K562 (cell line): ENCODE results near the gene EXD2. TPM values are rescaled to one million over a fixed set of nuclear protein-coding genes. Genes with fewer than 3 reads are reported as not detected.

Experiments
- ATAC-seq: fragments of 200-7000 bp; cut with Tn5 transposase; 3 replicates; pipeline ENCODE4 v1.9.1; 2020; ENCODE audit warnings: moderate library complexity
- BruUV-seq: library from RNA; stranded (reverse); fragments of 400-500 nt; replicated peaks from 2 replicates; lab custom pipeline; 2021; lab: Mats Ljungman, UMichigan
- CTCF ChIA-PET: fragments of 300-600 bp; formaldehyde crosslinking; extraction: SDS; loops from one replicate; lab custom pipeline; 2021; ENCODE audit warnings: low intra/inter-chr PET ratio; lab: Yijun Ruan, JAX
- POLR2A ChIA-PET: fragments of 300-600, 350-650 bp; sonication (Branson Sonifier 250); formaldehyde crosslinking; extraction: SDS; loops from one replicate; lab custom pipeline; 2021; ENCODE audit warnings: antibody characterized with exemption, inconsistent platforms; lab: Yijun Ruan, JAX
- DNase-seq, 4 experiments: peaks; one replicate each; pipeline versions ENCODE4 v3.0.0 to v3.0.0-alpha.2; 2011 to 2018; ENCODE audit warnings: low spot score in 3 of 4, mixed read lengths in 3 of 4; ENCODE audit errors: extremely low read depth in 1 of 4
- FAIRE-seq: peaks from 2 replicates; lab custom pipeline; 2011; peaks lifted over from hg19 to GRCh38; lab: Jason Lieb, UNC
- H2AFZ ChIP-seq: 2 replicates; pipeline ENCODE4 v1.6.0; 2011; ENCODE audit warnings: low read depth, low read length, control low read depth, inconsistent platforms
- H3K27ac ChIP-seq: fragments of 200-600 bp; 3 replicates; pipeline ENCODE4 v1.8.0; 2011; ENCODE audit warnings: low read depth, mild to moderate bottlenecking, control low read depth, inconsistent platforms, low read length, moderate library complexity, mixed read lengths; ENCODE audit errors: extremely low read depth
- H3K27me3 ChIP-seq, 2 experiments: fragments of 300-600 bp in 1 of 2; 2 replicates in 1 of 2; 3 replicates in 1 of 2; pipeline versions ENCODE4 v1.6.0 to v1.8.0; 2011; ENCODE audit warnings: inconsistent platforms in 2 of 2, low read length in 2 of 2, mild to moderate bottlenecking in 1 of 2, mixed read lengths in 1 of 2, moderate library complexity in 1 of 2; ENCODE audit not compliant: control insufficient read depth in 2 of 2, insufficient read depth in 2 of 2
- H3K36me3 ChIP-seq: fragments of 300-600 bp; 3 replicates; pipeline ENCODE4 v1.8.0; 2011; ENCODE audit warnings: mild to moderate bottlenecking, low read length, inconsistent platforms; ENCODE audit not compliant: control insufficient read depth, insufficient read depth
- H3K4me1 ChIP-seq, 2 experiments: fragments of 200-600 bp in 1 of 2; replicated peaks in 1 of 2; 2 replicates in 1 of 2; 3 replicates in 1 of 2; pipeline versions ENCODE4 v1.5.1 to v1.8.0; 2011; ENCODE audit warnings: inconsistent platforms in 2 of 2, low read length in 2 of 2, mild to moderate bottlenecking in 1 of 2, mixed read lengths in 1 of 2, moderate library complexity in 1 of 2; ENCODE audit not compliant: control insufficient read depth in 2 of 2, insufficient read depth in 2 of 2
- H3K4me2 ChIP-seq: 2 replicates; pipeline ENCODE4 v1.6.1; 2011; ENCODE audit warnings: low read length, control low read depth, inconsistent platforms, mixed read lengths; ENCODE audit not compliant: insufficient read depth
- H3K4me3 ChIP-seq: fragments of 200-600 bp; sonication (generic), shearing (Covaris generic); 2 replicates; pipeline ENCODE4 v1.5.1; 2016; ENCODE audit warnings: control low read depth, inconsistent platforms
- H3K79me2 ChIP-seq: fragments of 200-600 bp; 3 replicates; pipeline ENCODE4 v1.8.0; 2011; ENCODE audit warnings: low read length, inconsistent platforms; ENCODE audit not compliant: control insufficient read depth, insufficient read depth
- H3K9ac ChIP-seq, 2 experiments: 2 replicates each; pipeline versions ENCODE4 v1.6.0 to v1.6.1; 2011; ENCODE audit warnings: low read depth in 2 of 2, low read length in 2 of 2, control low read depth in 1 of 2, inconsistent platforms in 1 of 2, mild to moderate bottlenecking in 1 of 2, mixed read lengths in 1 of 2; ENCODE audit not compliant: insufficient read depth in 1 of 2
- H3K9me1 ChIP-seq: one replicate; pipeline ENCODE4 v1.6.0; 2011; ENCODE audit warnings: inconsistent platforms, mild to moderate bottlenecking, low read length, moderate library complexity; ENCODE audit not compliant: control insufficient read depth, insufficient read depth
- H3K9me3 ChIP-seq: replicated peaks from 2 replicates; pipeline ENCODE4 v1.5.1; 2011; ENCODE audit warnings: low read depth, low read length, inconsistent platforms; ENCODE audit not compliant: control insufficient read depth, insufficient read depth
- H4K20me1 ChIP-seq: replicated peaks from 2 replicates; pipeline ENCODE4 v1.6.1; 2011; ENCODE audit warnings: low read length, inconsistent platforms, mixed read lengths; ENCODE audit not compliant: control insufficient read depth, insufficient read depth
- HDAC3 ChIP-seq: fragments of 450-650 bp; IDR thresholded peaks from 2 replicates; pipeline ENCODE4 v1.6.1; 2018; ENCODE audit warnings: borderline replicate concordance, mild to moderate bottlenecking, moderate library complexity; ENCODE audit not compliant: partially characterized antibody
- NFYB ChIP-seq: IDR thresholded peaks from 2 replicates; pipeline ENCODE4 v1.6.1; 2011; ENCODE audit warnings: mild to moderate bottlenecking, moderate library complexity; ENCODE audit not compliant: insufficient read length; ENCODE audit errors: extremely low read depth
- PHB2 ChIP-seq: fragments of 450-650 bp; IDR thresholded peaks from 2 replicates; pipeline ENCODE4 v1.6.1; 2017; ENCODE audit warnings: low read depth
- SMARCA4 ChIP-seq: fragments of 450-650 bp; IDR thresholded peaks from 2 replicates; pipeline ENCODE4 v1.6.1; 2016
- WGBS: fragments of 100-300 bp; shearing (Covaris generic); methylation state at CpG from one replicate; pipeline ENCODE4 v1.1.6; 2016; ENCODE audit warnings: low coverage, mixed read lengths; ENCODE audit not compliant: insufficient coverage; ENCODE audit errors: missing lambda C conversion rate; 5-methylcytosine and 5-hydroxymethylcytosine counted together
- in situ Hi-C: fragments of 300-500 bp; cut with MboI; formaldehyde crosslinking; loops from 4 replicates; pipeline ENCODE4 v1.15.0; 2018; ENCODE audit warnings: inconsistent platforms, mixed read lengths
- intact Hi-C: fragments of 100-400 bp; cut with micrococcal nuclease; formaldehyde crosslinking; loops from 2 replicates; pipeline ENCODE4 v1.14.2; 2022
- polyA plus RNA-seq, 8 experiments: library from polyadenylated mRNA; depleted of rRNA in 4 of 8; stranded (reverse) in 5 of 8; unstranded in 3 of 8; fragments of >200 nt; fragmentation: Nextera tagmentation in 2 of 8; fragmentation: Illumina TruSeq in 1 of 8; extraction: Ambion mirVana in 2 of 8; extraction: Trizol in 1 of 8; gene quantifications; 2 replicates each; pipeline versions ENCODE4 v1.2.1 to v1.2.3, GENCODE V29; 2011 to 2014; ENCODE audit warnings: inconsistent platforms in 1 of 8, missing spikeins in 1 of 8
- total RNA-seq, 7 experiments: library from RNA; depleted of rRNA in 6 of 7; stranded (reverse); fragments of >200 nt in 6 of 7; fragmentation: Illumina TruSeq in 2 of 7; extraction: Trizol in 2 of 7; gene quantifications; 2 replicates each; pipeline versions ENCODE4 v1.2.1 to v1.2.3, GENCODE V29; 2011 to 2021; ENCODE audit warnings: low replicate concordance in 1 of 7
- TF ChIP-seq, protein P1 (sequence below): sonication (generic); formaldehyde crosslinking; IDR thresholded peaks from 2 replicates; pipeline ENCODE4 v1.8.1; 2023; ENCODE audit warnings: missing genetic modification reagents, mild to moderate bottlenecking, borderline replicate concordance

EXD2 gene
- total and polyA plus RNA-seq, 9 of the 15 experiments (the other 6 are each of a cell fraction or from before 2014, with no cell fraction given): 1.6 to 7.5 (median 3.7) TPM

DNA sequence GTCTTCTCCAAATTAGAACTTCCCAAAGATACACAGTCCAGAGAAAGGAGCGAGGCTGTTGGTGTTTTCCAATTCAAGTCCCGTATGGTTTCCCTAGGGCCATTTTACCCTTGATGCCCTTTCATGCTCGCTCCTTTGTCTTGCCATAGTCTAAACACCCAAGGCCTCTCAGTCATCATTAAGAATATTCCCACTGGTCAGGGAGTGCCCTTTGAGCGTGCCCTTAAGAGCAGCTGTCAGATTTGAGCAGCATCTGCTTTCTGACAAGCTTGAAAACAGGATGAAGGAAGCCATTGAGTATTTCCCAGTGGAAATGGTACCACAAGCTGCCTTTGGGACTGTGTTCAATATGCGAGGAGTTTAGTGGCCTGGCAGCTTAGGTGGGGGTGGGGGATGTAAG is 58.3 kb downstream of the EXD2 start:
- H3K4me2 ChIP-seq: no peak overlapping the region
- H4K20me1 ChIP-seq: no peaks in the 10 kb centered on the region; the same call in 1 of the 2 replicates
- in situ Hi-C loops: loop anchor here (25.0 kb wide), 1 partner anchor 213 kb away; no protein-coding TSS in a partner anchor
- H3K27ac ChIP-seq: no peak overlapping the region
- intact Hi-C loops: loop anchor here (10.0 kb wide), 1 partner anchor 325 kb away; the partner anchor contains the start of gene CCDC177
- H3K9me3 ChIP-seq: no peaks in the 10 kb centered on the region
- WGBS: 4% methylated on average over 5 of the region's 5 CpGs
- H3K9me1 ChIP-seq: no peaks in the 10 kb centered on the region
- ATAC-seq (no peak), DNase-seq (no peak)
- POLR2A ChIA-PET: no interaction called here
- no peaks in the 10 kb centered on the region for H3K79me2 ChIP-seq
- CTCF ChIA-PET: no interaction called here
- H3K36me3 ChIP-seq: no peaks in the 10 kb centered on the region
- H3K4me3 ChIP-seq: no peak overlapping the region
- H2AFZ ChIP-seq: no peak overlapping the region
- H3K4me1 ChIP-seq: no peaks in the 10 kb centered on the region
- no TSS peak for BruUV-seq
- H3K27me3 ChIP-seq: peaks cover 5 to 30% of the 10 kb centered on the region in 2 experiments; a peak in 3 of 5 replicates
- TF ChIP-seq, protein P1, sequence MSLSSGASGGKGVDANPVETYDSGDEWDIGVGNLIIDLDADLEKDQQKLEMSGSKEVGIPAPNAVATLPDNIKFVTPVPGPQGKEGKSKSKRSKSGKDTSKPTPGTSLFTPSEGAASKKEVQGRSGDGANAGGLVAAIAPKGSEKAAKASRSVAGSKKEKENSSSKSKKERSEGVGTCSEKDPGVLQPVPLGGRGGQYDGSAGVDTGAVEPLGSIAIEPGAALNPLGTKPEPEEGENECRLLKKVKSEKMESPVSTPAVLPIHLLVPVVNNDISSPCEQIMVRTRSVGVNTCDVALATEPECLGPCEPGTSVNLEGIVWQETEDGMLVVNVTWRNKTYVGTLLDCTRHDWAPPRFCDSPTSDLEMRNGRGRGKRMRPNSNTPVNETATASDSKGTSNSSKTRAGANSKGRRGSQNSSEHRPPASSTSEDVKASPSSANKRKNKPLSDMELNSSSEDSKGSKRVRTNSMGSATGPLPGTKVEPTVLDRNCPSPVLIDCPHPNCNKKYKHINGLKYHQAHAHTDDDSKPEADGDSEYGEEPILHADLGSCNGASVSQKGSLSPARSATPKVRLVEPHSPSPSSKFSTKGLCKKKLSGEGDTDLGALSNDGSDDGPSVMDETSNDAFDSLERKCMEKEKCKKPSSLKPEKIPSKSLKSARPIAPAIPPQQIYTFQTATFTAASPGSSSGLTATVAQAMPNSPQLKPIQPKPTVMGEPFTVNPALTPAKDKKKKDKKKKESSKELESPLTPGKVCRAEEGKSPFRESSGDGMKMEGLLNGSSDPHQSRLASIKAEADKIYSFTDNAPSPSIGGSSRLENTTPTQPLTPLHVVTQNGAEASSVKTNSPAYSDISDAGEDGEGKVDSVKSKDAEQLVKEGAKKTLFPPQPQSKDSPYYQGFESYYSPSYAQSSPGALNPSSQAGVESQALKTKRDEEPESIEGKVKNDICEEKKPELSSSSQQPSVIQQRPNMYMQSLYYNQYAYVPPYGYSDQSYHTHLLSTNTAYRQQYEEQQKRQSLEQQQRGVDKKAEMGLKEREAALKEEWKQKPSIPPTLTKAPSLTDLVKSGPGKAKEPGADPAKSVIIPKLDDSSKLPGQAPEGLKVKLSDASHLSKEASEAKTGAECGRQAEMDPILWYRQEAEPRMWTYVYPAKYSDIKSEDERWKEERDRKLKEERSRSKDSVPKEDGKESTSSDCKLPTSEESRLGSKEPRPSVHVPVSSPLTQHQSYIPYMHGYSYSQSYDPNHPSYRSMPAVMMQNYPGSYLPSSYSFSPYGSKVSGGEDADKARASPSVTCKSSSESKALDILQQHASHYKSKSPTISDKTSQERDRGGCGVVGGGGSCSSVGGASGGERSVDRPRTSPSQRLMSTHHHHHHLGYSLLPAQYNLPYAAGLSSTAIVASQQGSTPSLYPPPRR (CRISPR knock-in tag): no peak
- TF ChIP-seq PHB2 (no peak), NFYB (no peak), HDAC3 (no peak), SMARCA4 (no peak)
- TF ChIP-seq, all 486 proteins: peak for 0
- no peak overlapping the region for H3K9ac ChIP-seq
- no peak for FAIRE-seq
